A673 (cell line): Measurements from ENCODE around the gene CPN1. TPM values are rescaled to one million over a fixed set of nuclear protein-coding genes. Genes with fewer than 3 reads are reported as not detected.

ENCODE experiments used
- BruUV-seq: library from RNA; stranded (reverse); fragments of 400-500 nt; replicated peaks from 2 replicates; lab custom pipeline; 2021; lab: Mats Ljungman, UMichigan
- CTCF ChIA-PET: fragments of 300-600 bp; sonication (Branson Sonifier 250); formaldehyde crosslinking; loops from one replicate; lab custom pipeline; 2022; ENCODE audit warnings: antibody characterized with exemption; lab: Charles Lee
- POLR2A ChIA-PET: fragments of 300-600 bp; sonication (Branson Sonifier 250); formaldehyde crosslinking; loops from one replicate; lab custom pipeline; 2022; ENCODE audit warnings: antibody characterized with exemption; ENCODE audit not compliant: low non-redundant PET; lab: Charles Lee
- DNase-seq: peaks from one replicate; pipeline ENCODE4 v3.0.0-alpha.2; 2015; ENCODE audit warnings: low spot score
- H3K27ac ChIP-seq: fragments of 200-600 bp; sonication (generic); 2 replicates; pipeline ENCODE4 v1.5.1; 2016; ENCODE audit warnings: mixed run types, low read depth, mild to moderate bottlenecking, mixed read lengths, antibody characterized with exemption, low read length; ENCODE audit not compliant: poor library complexity, severe bottlenecking
- H3K27me3 ChIP-seq: fragments of 200-600 bp; sonication (generic); replicated peaks from 2 replicates; pipeline ENCODE4 v1.6.1; 2017; ENCODE audit warnings: mixed run types, low read depth, mild to moderate bottlenecking, mixed read lengths, antibody characterized with exemption, low read length; ENCODE audit not compliant: insufficient read depth, poor library complexity
- H3K36me3 ChIP-seq: fragments of 200-600 bp; sonication (generic); 2 replicates; pipeline ENCODE4 v1.6.1; 2016; ENCODE audit warnings: mixed run types, mild to moderate bottlenecking, mixed read lengths, antibody characterized with exemption, low read length; ENCODE audit not compliant: insufficient read depth, poor library complexity, severe bottlenecking
- H3K4me1 ChIP-seq: fragments of 200-600 bp; sonication (generic); 2 replicates; pipeline ENCODE4 v1.6.1; 2017; ENCODE audit warnings: mixed run types, mild to moderate bottlenecking, mixed read lengths, antibody characterized with exemption, low read length; ENCODE audit not compliant: insufficient read depth, poor library complexity, severe bottlenecking
- H3K4me3 ChIP-seq: fragments of 200-600 bp; sonication (generic); 2 replicates; pipeline ENCODE4 v1.5.1; 2016; ENCODE audit warnings: low read depth, mixed run types, mild to moderate bottlenecking, mixed read lengths, low read length; ENCODE audit not compliant: poor library complexity, severe bottlenecking
- H3K9me3 ChIP-seq: fragments of 200-600 bp; sonication (generic); 2 replicates; pipeline ENCODE4 v1.6.1; 2016; ENCODE audit warnings: mixed run types, low read depth, mild to moderate bottlenecking, mixed read lengths, antibody characterized with exemption, low read length; ENCODE audit not compliant: poor library complexity, severe bottlenecking
- EZH2 ChIP-seq: fragments of 200-600 bp; sonication (generic); IDR thresholded peaks from 2 replicates; pipeline ENCODE4 v1.6.1; 2017; ENCODE audit warnings: borderline replicate concordance, low read depth, mild to moderate bottlenecking, mixed read lengths, antibody characterized with exemption, low read length; ENCODE audit not compliant: poor library complexity, severe bottlenecking
- intact Hi-C: fragments of 100-400 bp; cut with micrococcal nuclease; formaldehyde crosslinking; loops from one replicate; pipeline ENCODE4 v1.10.0; 2022; ENCODE audit not compliant: unreplicated experiment
- total RNA-seq: library from RNA; stranded (reverse); gene quantifications from 2 replicates; pipeline ENCODE4 v1.2.3, GENCODE V29; 2021
- TF ChIP-seq, protein P1 (sequence below): fragments of 300-800, 200-600 bp; sonication (generic); conservative IDR thresholded peaks from 2 replicates; pipeline ENCODE4 v1.5.1; 2017; ENCODE audit warnings: low read depth, mild to moderate bottlenecking, antibody characterized with exemption, low read length, moderate library complexity, mixed read lengths

Gene CPN1
- total RNA-seq, 1 experiment from 2014 or later = not detected

GRCh38 chr10:100114460-100114859 is 32.8 kb upstream of the CPN1 start:
- Histone ChIP-seq H3K4me3 (no peak overlapping the region), H3K9me3 (no peaks in the 10 kb centered on the region), H3K27me3 (no peaks in the 10 kb centered on the region), H3K27ac (no peak overlapping the region), H3K4me1 (no peaks in the 10 kb centered on the region), H3K36me3 (no peaks in the 10 kb centered on the region)
- CTCF ChIA-PET = no interaction called here
- no TSS peak for BruUV-seq
- TF ChIP-seq EZH2 = no peak
- TF ChIP-seq, protein P1, sequence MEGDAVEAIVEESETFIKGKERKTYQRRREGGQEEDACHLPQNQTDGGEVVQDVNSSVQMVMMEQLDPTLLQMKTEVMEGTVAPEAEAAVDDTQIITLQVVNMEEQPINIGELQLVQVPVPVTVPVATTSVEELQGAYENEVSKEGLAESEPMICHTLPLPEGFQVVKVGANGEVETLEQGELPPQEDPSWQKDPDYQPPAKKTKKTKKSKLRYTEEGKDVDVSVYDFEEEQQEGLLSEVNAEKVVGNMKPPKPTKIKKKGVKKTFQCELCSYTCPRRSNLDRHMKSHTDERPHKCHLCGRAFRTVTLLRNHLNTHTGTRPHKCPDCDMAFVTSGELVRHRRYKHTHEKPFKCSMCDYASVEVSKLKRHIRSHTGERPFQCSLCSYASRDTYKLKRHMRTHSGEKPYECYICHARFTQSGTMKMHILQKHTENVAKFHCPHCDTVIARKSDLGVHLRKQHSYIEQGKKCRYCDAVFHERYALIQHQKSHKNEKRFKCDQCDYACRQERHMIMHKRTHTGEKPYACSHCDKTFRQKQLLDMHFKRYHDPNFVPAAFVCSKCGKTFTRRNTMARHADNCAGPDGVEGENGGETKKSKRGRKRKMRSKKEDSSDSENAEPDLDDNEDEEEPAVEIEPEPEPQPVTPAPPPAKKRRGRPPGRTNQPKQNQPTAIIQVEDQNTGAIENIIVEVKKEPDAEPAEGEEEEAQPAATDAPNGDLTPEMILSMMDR = no peak
- intact Hi-C loops = no loop called here
- no peak for DNase-seq
- POLR2A ChIA-PET = interaction anchor here (0.7 kb wide), 1 partner anchor 1775 kb away, joined by 3 read pairs; no protein-coding TSS in a partner anchor

GRCh38 chr10:100109670-100110069 is 28.0 kb upstream of the CPN1 start:
- intact Hi-C loops = no loop called here
- no TSS peak for BruUV-seq
- POLR2A ChIA-PET = no interaction called here
- Histone ChIP-seq H3K27me3 (no peaks in the 10 kb centered on the region), H3K4me1 (no peaks in the 10 kb centered on the region), H3K27ac (no peak overlapping the region), H3K9me3 (no peaks in the 10 kb centered on the region), H3K4me3 (no peak overlapping the region), H3K36me3 (no peaks in the 10 kb centered on the region)
- CTCF ChIA-PET = no interaction called here
- no peak for DNase-seq
- TF ChIP-seq, protein P1 = no peak
- no peak for TF ChIP-seq EZH2

GRCh38 chr10:100106865-100107264 is 25.2 kb upstream of the CPN1 start:
- Histone ChIP-seq H3K27ac (no peak overlapping the region), H3K4me1 (no peaks in the 10 kb centered on the region), H3K27me3 (no peaks in the 10 kb centered on the region), H3K4me3 (no peak overlapping the region), H3K36me3 (no peaks in the 10 kb centered on the region), H3K9me3 (no peaks in the 10 kb centered on the region)
- DNase-seq = no peak
- POLR2A ChIA-PET = no interaction called here
- BruUV-seq = no TSS peak
- intact Hi-C loops = no loop called here
- CTCF ChIA-PET = no interaction called here
- TF ChIP-seq, protein P1 = no peak
- no peak for TF ChIP-seq EZH2
